GM18526 (cell line): Measurements from ENCODE around the gene TMEM219.

Experiments
- POLR2A ChIP-seq: IDR thresholded peaks from 3 replicates; pipeline ENCODE4 v1.6.1; 2011; ENCODE audit not compliant: insufficient read length; ENCODE audit errors: extremely low read depth

Gene TMEM219, protein sequence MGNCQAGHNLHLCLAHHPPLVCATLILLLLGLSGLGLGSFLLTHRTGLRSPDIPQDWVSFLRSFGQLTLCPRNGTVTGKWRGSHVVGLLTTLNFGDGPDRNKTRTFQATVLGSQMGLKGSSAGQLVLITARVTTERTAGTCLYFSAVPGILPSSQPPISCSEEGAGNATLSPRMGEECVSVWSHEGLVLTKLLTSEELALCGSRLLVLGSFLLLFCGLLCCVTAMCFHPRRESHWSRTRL

DNA sequence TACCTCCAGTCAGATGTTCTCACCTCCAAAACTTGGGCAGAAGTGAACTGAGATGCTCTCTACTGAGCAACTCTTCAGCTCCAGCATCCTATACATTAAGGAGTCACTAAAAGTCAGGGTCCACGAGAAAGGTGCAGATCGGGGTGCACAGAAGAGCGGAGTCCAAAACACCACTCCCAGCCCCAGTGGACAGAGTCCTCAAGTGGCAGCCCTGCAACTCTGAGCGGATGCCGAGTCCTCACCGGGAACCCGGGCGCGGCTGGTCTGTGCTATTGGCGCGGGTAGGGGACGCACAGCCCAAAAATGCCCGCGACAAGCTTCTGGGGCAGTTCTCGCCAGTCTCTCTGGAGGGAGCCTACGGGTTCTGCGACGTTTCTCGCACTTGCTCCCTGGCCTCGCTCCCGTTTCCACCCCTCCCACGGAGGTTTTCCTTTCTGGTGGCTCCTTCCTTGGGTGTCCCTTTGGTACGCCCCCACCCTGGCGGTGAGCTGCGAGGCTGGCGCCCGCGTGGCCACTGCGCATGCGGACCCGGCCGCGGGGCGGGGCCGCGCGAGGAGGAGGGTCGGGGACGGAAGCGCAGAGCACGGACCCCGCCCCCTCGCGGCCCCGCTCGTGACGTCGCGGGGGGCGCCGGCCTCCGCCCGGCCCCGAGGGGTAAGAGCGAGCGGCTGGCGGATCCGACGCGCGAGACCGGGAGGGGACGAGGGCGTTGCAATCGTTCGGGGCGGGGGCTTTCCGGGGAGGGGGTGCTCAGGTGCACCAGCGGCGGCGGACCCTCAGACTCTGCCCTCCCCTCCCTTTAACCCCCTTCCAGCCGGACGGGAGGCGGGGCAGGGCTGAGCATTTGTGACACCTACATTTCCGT is at the start of gene TMEM219:
TSS of gene TMEM219 (plus strand) at position 601 of the 865 bp plus-strand sequence. CDS start 1,065 bp downstream, outside the sequence.
- TF ChIP-seq POLR2A: peak; percentile 69

DNA sequence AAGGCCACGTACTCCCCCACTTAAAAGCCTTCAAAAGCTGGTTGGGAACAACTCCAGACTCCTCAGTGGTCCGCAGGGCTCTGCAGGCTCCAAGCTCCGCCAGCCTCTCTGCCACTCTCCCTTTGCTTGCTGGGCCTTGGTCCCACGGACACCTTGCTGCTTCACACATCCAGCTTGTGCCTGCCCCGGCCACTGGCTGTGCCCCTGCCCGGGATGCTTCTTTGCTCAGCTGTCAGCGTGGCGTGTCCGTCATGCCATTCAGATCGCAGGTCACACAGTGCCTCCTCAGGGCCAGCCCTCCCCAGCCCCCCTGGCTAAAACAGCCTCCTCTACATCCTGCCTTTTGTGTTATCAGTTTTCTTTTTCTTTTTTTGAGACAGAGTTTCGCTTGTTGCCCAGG is 49.8 kb upstream of the TMEM219 start:
- TF ChIP-seq POLR2A: no peak

DNA sequence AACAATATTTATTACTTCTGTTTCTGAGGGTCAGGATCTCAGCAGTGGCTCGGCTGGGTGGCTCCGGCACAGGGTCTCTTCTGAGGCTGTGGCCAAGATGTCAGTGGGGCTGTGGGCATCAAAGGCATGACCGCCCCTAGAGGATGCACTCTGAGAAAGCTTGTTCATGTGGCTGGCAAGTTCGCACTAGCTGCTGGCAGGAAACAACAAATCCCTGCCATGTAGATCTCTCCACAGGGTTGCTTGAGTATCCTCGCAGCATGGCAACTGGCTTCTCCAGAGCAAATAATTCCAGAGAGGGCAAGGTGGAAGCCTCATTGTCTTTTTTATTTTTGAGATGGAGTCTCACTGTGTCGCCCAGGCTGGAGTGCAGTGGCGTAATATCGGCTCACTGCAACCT is 48.4 kb upstream of the TMEM219 start:
- TF ChIP-seq POLR2A: no peak

DNA sequence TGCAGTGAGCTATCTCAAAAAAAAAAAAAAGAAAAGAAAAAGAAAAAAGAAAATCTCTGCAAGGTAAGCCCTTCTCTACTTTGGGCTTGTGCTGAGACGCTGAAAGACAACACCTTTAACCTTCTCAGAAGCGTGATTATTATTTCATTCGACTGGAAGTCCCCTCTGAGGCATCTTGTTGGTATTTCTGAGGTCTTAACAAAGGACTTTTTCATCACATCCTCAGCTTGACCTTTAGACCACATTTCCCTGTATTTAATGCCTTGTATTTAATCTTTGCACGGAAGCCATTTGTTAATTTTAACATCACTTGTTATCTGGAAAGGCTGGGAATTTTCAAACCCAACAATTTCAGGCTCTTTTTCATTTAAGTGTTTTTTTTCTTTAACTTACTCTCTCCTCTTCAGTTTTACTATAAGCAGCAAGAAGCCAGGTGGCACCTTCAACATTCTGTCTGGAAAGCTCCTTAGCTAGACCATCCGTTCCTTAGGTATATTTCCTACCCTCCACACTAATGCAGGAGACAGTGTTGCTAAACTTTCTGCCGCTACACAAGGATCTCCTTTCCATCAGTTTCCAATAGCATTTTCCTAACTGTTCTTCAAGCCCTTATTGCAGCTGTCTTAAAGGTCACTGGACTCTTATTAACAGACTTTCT is 46.2 kb upstream of the TMEM219 start:
- no peak for TF ChIP-seq POLR2A

DNA sequence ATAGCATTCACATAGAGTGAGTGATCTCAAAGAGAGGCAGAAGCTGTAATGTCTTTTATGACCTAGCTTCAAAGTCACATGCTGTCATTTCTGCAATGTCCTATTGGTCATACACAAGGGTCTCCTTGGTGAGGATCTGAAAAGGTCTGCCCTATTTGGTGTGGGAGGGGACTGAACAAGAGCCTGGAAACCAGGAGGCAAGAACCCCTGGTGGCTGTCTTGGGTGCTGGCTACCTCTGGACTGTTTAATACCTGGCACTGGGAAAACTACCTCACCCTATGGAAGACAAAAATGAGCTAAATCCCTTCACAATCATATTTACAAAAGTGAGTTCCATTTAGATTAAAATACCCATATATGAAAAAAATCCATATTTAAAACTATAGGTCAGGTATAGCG is 44.9 kb upstream of the TMEM219 start:
- no peak for TF ChIP-seq POLR2A

DNA sequence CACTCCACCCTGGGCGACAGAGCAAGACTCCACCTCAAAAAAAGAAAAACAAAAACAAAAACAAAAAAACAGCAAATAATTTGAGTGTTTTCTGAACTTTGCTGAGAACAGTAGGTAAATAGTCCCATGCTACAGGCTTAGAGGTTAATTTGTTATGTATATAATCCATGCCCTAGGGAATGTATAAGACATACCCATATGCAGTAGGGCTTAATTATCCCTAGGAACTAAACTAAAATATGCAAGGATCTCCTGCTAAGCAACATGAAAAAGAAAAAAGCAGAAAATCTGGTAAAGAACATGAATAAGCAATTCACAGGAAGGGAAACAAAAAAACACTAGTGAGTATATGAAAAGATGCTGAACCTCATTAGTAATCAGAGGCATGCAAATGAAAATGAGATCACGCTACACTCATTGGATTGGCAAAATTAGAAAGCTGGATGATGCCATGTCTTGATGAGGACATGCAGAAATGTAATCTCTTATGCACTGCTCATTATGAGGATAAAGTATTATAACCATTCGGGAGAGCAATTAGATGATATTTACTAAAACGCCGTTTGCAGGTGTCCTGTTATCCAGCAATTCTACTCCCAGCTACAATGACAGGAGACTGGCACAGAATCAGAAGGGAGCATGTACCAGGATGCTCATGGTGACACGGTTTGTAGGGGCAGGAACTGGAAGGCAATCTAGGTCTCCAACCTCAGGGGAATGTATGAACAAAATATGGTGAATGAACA is 41.4 kb upstream of the TMEM219 start:
- no peak for TF ChIP-seq POLR2A

DNA sequence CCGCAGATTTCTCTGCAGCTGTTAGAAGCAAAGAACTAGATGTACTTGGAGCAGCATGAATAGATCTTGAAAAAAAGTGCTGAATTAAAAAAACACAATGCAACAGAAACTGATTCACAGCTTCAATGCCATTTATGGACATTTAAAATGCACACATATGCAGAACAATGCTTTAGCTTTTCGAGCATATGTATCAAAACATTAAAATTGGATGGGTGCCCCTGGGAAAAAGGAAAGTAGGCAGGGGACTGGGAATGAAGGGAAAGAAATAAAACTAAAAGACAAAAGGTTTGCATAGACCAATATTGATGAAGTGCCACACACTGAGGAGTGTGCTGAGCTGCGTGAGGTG is 40.9 kb upstream of the TMEM219 start:
- TF ChIP-seq POLR2A: no peak

DNA sequence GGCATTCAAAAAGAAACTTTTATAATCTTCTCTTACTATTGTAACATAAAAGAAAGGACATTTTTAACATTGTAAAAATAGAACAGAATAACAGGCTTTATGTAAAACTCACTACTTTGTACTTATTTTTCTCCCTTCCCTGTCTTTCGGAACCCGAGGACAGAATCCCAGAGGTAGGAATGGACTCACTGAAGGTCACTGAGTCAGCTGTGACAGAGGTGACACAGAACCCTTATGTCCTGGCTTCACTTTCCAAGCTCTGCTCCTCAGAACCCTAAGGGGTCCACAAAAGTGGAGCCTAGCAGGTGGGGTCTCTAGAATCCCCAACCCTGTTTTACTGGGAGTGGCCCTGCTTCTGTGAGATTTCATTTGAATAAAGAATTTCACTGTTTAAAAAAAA is 39.6 kb upstream of the TMEM219 start:
- no peak for TF ChIP-seq POLR2A

DNA sequence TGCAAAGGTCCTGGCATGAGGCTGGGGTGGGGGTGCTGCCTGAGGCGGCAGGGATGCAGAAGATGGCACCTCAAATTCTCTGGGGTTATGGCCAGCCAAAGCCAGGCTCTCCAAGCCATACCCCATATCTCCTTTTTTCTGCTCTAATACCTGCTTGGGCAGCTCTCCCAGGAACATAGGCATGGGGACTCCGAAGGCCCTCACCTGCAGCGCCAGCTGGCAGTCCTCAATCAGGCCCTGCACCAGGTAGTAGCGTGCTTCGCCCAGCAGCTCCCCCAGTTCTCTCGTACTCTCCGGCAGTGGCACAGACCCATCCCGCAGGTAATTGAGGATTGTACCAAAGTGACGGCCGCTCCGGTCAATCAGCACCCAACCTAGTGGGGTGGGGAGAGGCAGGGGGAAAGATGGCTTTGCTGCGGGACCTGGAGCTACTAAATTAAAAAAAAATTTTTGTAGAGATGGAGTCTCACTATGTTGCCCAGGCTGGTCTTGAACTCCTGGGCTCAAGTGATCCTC is 38.8 kb upstream of the TMEM219 start:
- TF ChIP-seq POLR2A: no peak

DNA sequence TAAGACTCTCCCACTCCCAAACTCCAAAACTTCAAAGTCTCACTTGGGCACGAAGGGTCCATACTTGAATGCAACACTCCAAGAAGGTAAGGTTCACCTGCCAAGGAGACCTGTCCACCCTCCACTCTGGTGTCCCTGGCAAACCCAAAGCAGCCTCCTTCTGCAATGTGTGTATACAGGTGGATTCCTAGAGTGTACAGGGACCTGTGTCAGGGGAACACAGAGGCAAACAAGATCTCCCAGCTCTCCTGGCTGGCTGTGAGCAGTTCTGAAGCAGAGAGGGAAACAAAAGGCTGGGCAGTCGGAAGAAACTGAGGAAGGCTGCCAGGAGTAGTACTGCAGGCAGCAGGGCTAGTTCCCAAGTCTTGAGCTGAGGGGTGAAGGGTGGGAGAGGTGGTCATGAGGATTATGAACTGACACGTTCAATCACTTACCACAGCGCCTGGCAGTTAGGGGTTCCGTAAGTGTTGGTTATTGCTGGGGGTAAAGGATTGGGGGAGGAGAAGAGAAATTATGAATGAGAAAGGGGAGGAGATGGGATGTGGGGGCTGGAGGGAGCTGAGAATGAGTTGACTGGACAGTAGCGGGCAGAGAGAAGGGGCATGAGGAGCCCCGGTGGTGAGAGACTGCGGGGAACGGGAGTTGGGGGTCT is 36.6 kb upstream of the TMEM219 start:
- no peak for TF ChIP-seq POLR2A

DNA sequence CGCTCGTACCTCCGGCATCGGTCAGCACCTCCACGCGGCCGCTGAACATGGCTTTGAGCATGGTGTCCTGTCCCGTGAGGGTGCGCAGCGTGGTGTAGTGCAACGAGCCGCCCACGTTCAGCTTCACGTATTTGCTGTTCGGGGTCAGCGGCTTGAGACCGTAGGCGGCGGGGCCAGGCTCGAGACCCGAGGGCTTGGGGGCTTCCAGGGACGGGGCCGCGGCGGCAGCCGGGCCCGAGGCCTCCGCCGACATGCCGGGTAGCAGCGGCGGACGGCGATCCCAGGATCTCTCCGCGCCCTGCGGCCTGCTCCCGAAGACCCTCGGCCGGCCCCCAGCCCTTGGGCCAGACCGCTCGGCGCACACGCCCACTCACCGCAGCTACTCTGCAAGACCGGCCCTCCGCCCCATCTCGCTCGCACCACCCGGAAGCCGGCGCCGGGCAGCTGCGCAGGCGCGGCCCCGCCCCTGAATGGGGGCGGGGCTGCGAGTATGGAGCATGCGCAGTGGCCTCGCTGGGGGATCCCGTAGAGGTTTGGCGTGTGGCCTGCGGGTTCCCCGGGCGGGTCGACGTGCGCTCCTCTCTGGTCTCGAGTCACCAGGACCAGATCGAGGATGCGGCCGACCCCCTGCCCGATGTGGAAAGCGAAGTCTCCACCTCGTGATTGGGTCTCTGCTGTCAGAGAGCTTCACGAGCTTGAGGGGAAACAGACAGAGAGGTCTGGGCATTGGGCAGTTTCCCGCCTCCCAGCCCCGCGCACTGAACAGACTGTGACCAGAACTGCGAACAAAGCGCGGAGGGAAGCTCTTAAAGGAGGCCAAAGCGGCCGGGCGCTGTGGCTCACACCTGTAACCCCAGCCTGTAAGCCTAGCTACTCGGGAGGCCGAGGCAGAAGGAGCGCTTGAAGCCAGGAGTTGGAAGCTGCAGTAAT is 35.8 kb upstream of the TMEM219 start, which contains the start of gene KCTD13:
TSS of gene KCTD13 (minus strand) at position 446 of the 930 bp plus-strand sequence. CDS start at position 253, 193 bp downstream.
- TF ChIP-seq POLR2A: peak; percentile 95

DNA sequence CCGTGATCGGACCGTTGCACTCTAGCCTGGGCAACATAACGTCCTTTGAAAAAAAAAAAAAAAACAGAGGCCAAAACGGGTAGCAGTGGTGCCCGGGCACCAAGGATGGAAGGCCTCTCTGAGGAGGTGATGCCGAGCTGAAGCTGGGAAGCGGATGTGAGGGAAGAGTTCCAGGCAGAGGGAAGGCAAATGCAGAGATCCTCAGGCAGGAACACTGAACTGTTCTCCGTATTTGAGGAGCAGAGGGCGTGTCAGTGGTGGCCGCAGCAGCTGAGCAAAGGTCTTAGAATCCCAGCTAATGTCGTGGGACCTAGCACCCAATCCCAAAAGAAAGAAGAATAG is 35.2 kb upstream of the TMEM219 start:
- TF ChIP-seq POLR2A: no peak

DNA sequence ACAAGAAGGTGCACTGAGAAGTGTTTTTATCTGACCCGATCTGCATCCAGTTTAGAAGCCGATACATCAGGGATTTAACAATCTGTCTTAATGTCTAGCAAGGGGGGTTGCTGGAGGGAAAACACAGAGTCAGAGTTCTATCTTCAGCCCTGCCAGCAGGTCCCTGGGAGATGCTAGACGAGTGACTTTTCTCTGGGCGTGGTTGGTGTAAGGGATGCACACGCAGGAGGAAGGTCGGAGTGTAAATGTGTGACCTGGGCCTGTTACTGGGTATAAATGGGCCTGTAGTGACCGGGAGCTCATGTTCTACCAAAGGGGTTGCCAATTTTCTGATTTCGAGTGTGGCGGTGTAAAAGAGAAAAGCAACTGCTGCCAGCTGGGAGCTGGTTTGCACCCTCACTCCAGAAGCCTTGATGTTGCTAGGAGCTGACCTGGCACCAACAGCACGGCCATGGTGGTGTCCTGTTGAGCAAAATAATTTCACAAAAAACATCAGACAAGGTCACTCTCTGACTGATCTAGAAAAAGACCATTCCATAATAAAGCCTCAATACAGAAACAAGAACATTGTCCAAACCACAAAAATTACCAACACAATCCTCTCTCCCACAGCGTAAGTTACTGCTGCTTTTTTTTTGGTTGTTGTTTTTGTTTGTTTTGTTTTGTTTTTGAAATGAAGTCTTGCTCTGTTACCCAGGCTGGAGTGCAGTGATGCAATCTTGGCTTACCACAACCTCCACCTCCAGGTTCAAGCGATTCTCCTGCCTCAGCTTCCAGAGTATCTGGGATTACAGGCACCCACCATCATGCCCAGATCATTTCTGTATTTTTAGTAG is 34.6 kb upstream of the TMEM219 start:
- no peak for TF ChIP-seq POLR2A
